ENCODE measurements around the gene MLPH. TPM values are rescaled to one million over a fixed set of nuclear protein-coding genes. Genes with fewer than 3 reads are reported as not detected.
A peak's percentile ranks its signal among the peaks of the same experiment; 100 is the strongest.

Gene MLPH
- total RNA-seq, 4 donors from 2014 or later: 5.3 to 8.7 (median 7.8) TPM

GRCh38 chr2:237577956-237578870 is 91.2 kb downstream of the MLPH start:
- H3K27me3 ChIP-seq: no peaks in the 10 kb centered on the region
- H3K36me3 ChIP-seq: no peaks in the 10 kb centered on the region
- intact Hi-C loops (cut with DNase I): loop anchor here (10.0 kb wide), 3 partner anchors 163 to 483 kb away; partner anchors contain the start of gene COL6A3
- H3K4me1 ChIP-seq: peaks cover 17 to 36% (median 31%) of the 10 kb centered on the region in 4 donors
- no peak overlapping the region for H3K27ac ChIP-seq (replicated peaks in 1 of 4)
- no peaks in the 10 kb centered on the region for H3K9me3 ChIP-seq
- H3K4me3 ChIP-seq: no peak overlapping the region
- TF ChIP-seq POLR2AphosphoS5 (IDR thresholded peaks at IDR 0.05) (no peak), EP300 (IDR thresholded peaks at IDR 0.05) (no peak), CTCF (IDR thresholded peaks at IDR 0.05) (no peak), POLR2A (IDR thresholded peaks at IDR 0.05; ENCODE audit: low read depth) (no peak)
- 93% methylated on average over 26 of the region's 26 CpGs for WGBS
- DNase-seq (ENCODE audit: extremely low spot score): no peak

DNA sequence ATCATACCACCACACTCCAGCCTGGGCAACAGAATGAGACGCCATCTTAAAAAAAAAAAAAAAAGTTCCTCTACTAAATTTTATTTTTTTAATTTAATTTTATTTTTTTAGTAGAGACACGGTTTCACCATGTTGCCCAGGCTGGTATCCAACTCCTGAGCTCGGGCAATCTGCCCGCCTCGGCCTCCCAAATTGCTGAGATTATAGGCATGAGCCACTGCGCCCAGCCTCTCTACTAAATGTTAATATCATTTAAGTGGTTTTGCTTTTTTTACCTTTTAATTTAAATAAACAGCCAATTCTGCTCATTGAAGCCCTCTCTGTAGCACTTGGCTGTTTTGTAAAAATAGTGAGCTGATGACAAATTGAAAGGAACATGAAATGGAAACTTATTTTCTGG is 94.3 kb downstream of the MLPH start:
- peak overlapping the region in 2 of 4 donors; percentile 35 to 37 for H3K4me3 ChIP-seq

GRCh38 chr2:237581751-237582746 is 95.0 kb downstream of the MLPH start:
- Histone ChIP-seq H3K27ac (replicated peaks in 1 of 4) (peak overlapping the region; percentile 71 to 81 (median 74)), H3K36me3 (no peaks in the 10 kb centered on the region), H3K27me3 (no peaks in the 10 kb centered on the region), H3K9me3 (no peaks in the 10 kb centered on the region), H3K4me1 (peaks cover 14 to 20% (median 18%) of the 10 kb centered on the region in 4 donors), H3K4me3 (peak overlapping the region; percentile 35 to 48 (median 38))
- TF ChIP-seq CTCF (IDR thresholded peaks at IDR 0.05) (peak; percentile 47 to 70 (median 60)), EP300 (IDR thresholded peaks at IDR 0.05) (no peak), POLR2A (IDR thresholded peaks at IDR 0.05; ENCODE audit: low read depth) (no peak), POLR2AphosphoS5 (IDR thresholded peaks at IDR 0.05) (peak; percentile 34 to 36)
- 19% methylated on average over 25 of the region's 25 CpGs for WGBS
- intact Hi-C loops (cut with DNase I): loop anchor here (2.0 to 5.0 kb wide), 2 partner anchors 85 to 165 kb away; no protein-coding TSS in a partner anchor
- DNase-seq (ENCODE audit: extremely low spot score): no peak

More for the DNA sequence above, 94.3 kb downstream of the MLPH start:
- Histone ChIP-seq H3K9me3 (no peaks in the 10 kb centered on the region), H3K36me3 (no peaks in the 10 kb centered on the region), H3K4me1 (peaks cover 14 to 20% (median 18%) of the 10 kb centered on the region in 4 donors), H3K27ac (replicated peaks in 1 of 4) (peak overlapping the region; percentile 71 to 81 (median 74)), H3K27me3 (no peaks in the 10 kb centered on the region)
- no peak for DNase-seq (ENCODE audit: extremely low spot score)
- WGBS: 84% methylated on average over 6 of the region's 6 CpGs
- TF ChIP-seq POLR2A (IDR thresholded peaks at IDR 0.05; ENCODE audit: low read depth): no peak
- no peak for TF ChIP-seq POLR2AphosphoS5 (IDR thresholded peaks at IDR 0.05)
- TF ChIP-seq EP300 (IDR thresholded peaks at IDR 0.05): no peak
- TF ChIP-seq CTCF (IDR thresholded peaks at IDR 0.05): no peak
- intact Hi-C loops (cut with DNase I): loop anchor here (2.0 to 5.0 kb wide), 2 partner anchors 86 to 165 kb away; no protein-coding TSS in a partner anchor
